ENCODE data around the gene SMARCA2.

Gene SMARCA2

GRCh38 chr9:2214707-2215106 is 199.6 kb downstream of the SMARCA2 start:
- Histone ChIP-seq H3K27me3 (ENCODE audit: control insufficient read depth in 1 of 2, insufficient read depth in 2 of 2, low read length in 2 of 2) (no peaks in the 10 kb centered on the region), H3K4me3 (ENCODE audit: low read depth in 1 of 2, low read length in 2 of 2) (no peak overlapping the region), H3K36me3 (ENCODE audit: control insufficient read depth in 1 of 2, insufficient read depth in 2 of 2, low read length in 2 of 2) (no peaks in the 10 kb centered on the region), H3K9me3 (ENCODE audit: control insufficient read depth in 1 of 2, low read length in 2 of 2) (no peaks in the 10 kb centered on the region), H3K27ac (ENCODE audit: low read depth, low read length) (no peak overlapping the region), H3K4me1 (ENCODE audit: control insufficient read depth in 1 of 2, insufficient read depth in 2 of 2, low read length in 2 of 2) (no peaks in the 10 kb centered on the region), H3K9ac (ENCODE audit: low read depth in 1 of 2, low read length in 2 of 2) (no peak overlapping the region)

DNA sequence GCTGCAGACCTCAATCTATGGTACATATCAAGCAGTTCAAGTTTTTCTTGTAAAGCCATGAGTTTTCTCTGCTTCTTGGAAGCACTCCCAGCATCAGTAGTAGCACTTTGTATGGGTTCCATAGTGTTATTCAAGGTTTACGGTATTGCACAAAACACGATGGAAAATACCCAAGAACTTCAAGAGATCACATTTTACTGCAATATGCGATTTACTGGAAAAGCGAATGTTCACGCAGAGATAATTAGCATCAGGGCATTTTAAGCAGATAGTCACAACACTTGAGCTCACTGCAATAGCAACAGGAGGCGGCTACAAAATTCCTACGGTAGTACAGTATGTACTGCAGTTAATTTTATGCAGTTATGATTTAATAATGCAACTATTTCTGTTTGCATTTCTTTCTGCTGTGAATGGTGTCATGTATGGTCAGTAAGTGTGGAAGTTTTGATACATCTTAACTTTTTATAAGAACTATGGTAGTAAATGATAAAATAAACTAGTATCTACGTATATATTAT is 200.8 kb downstream of the SMARCA2 start:
- Histone ChIP-seq H3K27me3 (ENCODE audit: control insufficient read depth in 1 of 2, insufficient read depth in 2 of 2, low read length in 2 of 2) (no peaks in the 10 kb centered on the region), H3K27ac (ENCODE audit: low read depth, low read length) (no peak overlapping the region), H3K4me1 (ENCODE audit: control insufficient read depth in 1 of 2, insufficient read depth in 2 of 2, low read length in 2 of 2) (no peaks in the 10 kb centered on the region), H3K9ac (ENCODE audit: low read depth in 1 of 2, low read length in 2 of 2) (no peak overlapping the region), H3K4me3 (ENCODE audit: low read depth in 1 of 2, low read length in 2 of 2) (no peak overlapping the region), H3K36me3 (ENCODE audit: control insufficient read depth in 1 of 2, insufficient read depth in 2 of 2, low read length in 2 of 2) (no peaks in the 10 kb centered on the region), H3K9me3 (ENCODE audit: control insufficient read depth in 1 of 2, low read length in 2 of 2) (no peaks in the 10 kb centered on the region)

- no peaks in the 10 kb centered on the region for H3K9me3 ChIP-seq (ENCODE audit: control insufficient read depth in 1 of 2, low read length in 2 of 2)
- H3K27ac ChIP-seq (ENCODE audit: low read depth, low read length) = no peak overlapping the region
- H3K27me3 ChIP-seq (ENCODE audit: control insufficient read depth in 1 of 2, insufficient read depth in 2 of 2, low read length in 2 of 2) = no peaks in the 10 kb centered on the region
- no peak overlapping the region for H3K9ac ChIP-seq (ENCODE audit: low read depth in 1 of 2, low read length in 2 of 2)
- H3K4me3 ChIP-seq (ENCODE audit: low read depth in 1 of 2, low read length in 2 of 2) = no peak overlapping the region
- no peaks in the 10 kb centered on the region for H3K4me1 ChIP-seq (ENCODE audit: control insufficient read depth in 1 of 2, insufficient read depth in 2 of 2, low read length in 2 of 2)
- H3K36me3 ChIP-seq (ENCODE audit: control insufficient read depth in 1 of 2, insufficient read depth in 2 of 2, low read length in 2 of 2) = no peaks in the 10 kb centered on the region
Measured at GRCh38 chr9:2216591-2216990, 201.4 kb downstream of the SMARCA2 start.

DNA sequence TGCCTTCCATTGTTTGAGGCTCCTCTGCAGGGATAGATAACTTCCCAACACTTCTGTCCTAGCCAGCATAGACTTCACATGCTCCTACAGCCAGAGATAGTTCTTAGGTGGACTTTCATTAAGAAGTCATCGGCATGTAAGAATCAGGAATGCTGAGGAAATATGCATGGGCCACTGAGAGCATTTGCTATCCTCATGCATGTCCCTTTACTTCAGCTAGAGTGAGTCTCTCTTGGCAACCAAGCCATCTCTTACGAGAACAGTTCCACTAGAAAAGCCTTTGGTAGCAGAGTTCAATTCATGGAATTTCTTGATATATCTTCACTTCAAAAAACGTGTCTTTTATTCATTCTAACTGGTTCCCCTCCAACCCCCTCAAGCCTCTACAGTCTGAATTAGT is 202.4 kb downstream of the SMARCA2 start:
- Histone ChIP-seq H3K4me1 (ENCODE audit: control insufficient read depth in 1 of 2, insufficient read depth in 2 of 2, low read length in 2 of 2) (no peaks in the 10 kb centered on the region), H3K9me3 (ENCODE audit: control insufficient read depth in 1 of 2, low read length in 2 of 2) (no peaks in the 10 kb centered on the region), H3K9ac (ENCODE audit: low read depth in 1 of 2, low read length in 2 of 2) (no peak overlapping the region), H3K27me3 (ENCODE audit: control insufficient read depth in 1 of 2, insufficient read depth in 2 of 2, low read length in 2 of 2) (no peaks in the 10 kb centered on the region), H3K4me3 (ENCODE audit: low read depth in 1 of 2, low read length in 2 of 2) (no peak overlapping the region), H3K36me3 (ENCODE audit: control insufficient read depth in 1 of 2, insufficient read depth in 2 of 2, low read length in 2 of 2) (no peaks in the 10 kb centered on the region), H3K27ac (ENCODE audit: low read depth, low read length) (no peak overlapping the region)

GRCh38 chr9:2220036-2220435 is 204.9 kb downstream of the SMARCA2 start:
- Histone ChIP-seq H3K9me3 (ENCODE audit: control insufficient read depth in 1 of 2, low read length in 2 of 2) (peaks cover 0 to 2% of the 10 kb centered on the region in 2 donors), H3K9ac (ENCODE audit: low read depth in 1 of 2, low read length in 2 of 2) (no peak overlapping the region), H3K27ac (ENCODE audit: low read depth, low read length) (no peak overlapping the region), H3K27me3 (ENCODE audit: control insufficient read depth in 1 of 2, insufficient read depth in 2 of 2, low read length in 2 of 2) (no peaks in the 10 kb centered on the region), H3K4me3 (ENCODE audit: low read depth in 1 of 2, low read length in 2 of 2) (no peak overlapping the region), H3K36me3 (ENCODE audit: control insufficient read depth in 1 of 2, insufficient read depth in 2 of 2, low read length in 2 of 2) (no peaks in the 10 kb centered on the region), H3K4me1 (ENCODE audit: control insufficient read depth in 1 of 2, insufficient read depth in 2 of 2, low read length in 2 of 2) (no peaks in the 10 kb centered on the region)

DNA sequence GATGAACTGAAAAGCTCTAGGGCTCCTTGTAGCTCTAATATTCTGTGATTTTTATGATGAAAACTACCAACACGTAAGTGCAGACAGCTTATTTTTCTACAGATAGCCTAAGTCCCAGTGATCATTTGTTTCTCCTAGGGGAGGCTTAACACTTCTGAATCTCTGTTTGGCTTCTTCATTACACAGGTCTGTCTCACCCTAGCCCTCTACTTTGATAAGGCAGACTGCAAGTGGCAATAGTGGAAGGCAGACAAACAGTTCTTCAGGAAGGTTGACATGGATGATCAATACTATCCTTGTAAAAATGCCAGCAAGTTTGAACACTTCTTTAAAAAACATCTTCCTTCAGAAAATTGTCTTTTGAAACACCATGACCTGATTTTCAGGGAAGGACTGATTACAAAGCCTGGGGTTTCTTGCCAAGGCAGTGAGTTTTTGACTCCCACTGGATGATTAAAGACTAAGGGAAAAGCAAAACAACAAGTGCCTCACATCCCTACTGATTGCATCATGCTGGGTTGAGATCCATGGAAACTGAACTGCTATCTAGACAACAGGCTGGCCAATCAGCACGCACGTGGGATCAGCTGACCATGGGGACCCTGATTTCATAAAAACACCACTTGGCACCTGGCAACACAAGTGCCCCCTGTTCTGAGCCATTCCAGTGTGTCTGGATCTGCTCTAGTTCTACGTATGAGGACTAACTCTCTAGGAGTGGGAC is 212.2 kb downstream of the SMARCA2 start:
- H3K4me3 ChIP-seq (ENCODE audit: low read depth in 1 of 2, low read length in 2 of 2) = no peak overlapping the region
- H3K27me3 ChIP-seq (ENCODE audit: control insufficient read depth in 1 of 2, insufficient read depth in 2 of 2, low read length in 2 of 2) = no peaks in the 10 kb centered on the region
- H3K36me3 ChIP-seq (ENCODE audit: control insufficient read depth in 1 of 2, insufficient read depth in 2 of 2, low read length in 2 of 2) = no peaks in the 10 kb centered on the region
- H3K27ac ChIP-seq (ENCODE audit: low read depth, low read length) = no peak overlapping the region
- H3K9me3 ChIP-seq (ENCODE audit: control insufficient read depth in 1 of 2, low read length in 2 of 2) = peaks cover 0 to 2% of the 10 kb centered on the region in 2 donors
- H3K4me1 ChIP-seq (ENCODE audit: control insufficient read depth in 1 of 2, insufficient read depth in 2 of 2, low read length in 2 of 2) = peaks cover 0 to 5% of the 10 kb centered on the region in 2 donors
- H3K9ac ChIP-seq (ENCODE audit: low read depth in 1 of 2, low read length in 2 of 2) = no peak overlapping the region

DNA sequence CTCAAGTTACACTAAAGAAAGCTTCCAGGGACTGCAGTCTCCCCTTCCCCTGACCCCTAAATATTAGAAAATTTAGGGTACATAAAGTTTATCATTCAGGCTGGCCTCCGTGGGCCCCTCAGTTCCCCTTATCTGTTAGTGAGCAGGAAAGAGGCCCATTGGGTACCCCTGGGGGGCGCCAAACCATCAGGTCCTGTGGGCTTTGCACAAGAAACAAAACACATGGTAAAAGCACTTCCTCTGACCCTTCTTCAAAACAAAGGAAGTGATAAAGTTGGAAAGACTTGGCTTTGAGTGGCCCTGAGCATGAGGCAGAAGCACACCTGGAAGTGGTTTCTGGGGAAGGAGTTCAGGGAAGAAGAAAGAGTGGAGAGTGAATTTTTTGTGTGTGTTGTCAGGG is 213.0 kb downstream of the SMARCA2 start:
- no peak overlapping the region for H3K4me3 ChIP-seq (ENCODE audit: low read depth in 1 of 2, low read length in 2 of 2)
- H3K9me3 ChIP-seq (ENCODE audit: control insufficient read depth in 1 of 2, low read length in 2 of 2) = peaks cover 0 to under 1% of the 10 kb centered on the region in 2 donors
- no peak overlapping the region for H3K9ac ChIP-seq (ENCODE audit: low read depth in 1 of 2, low read length in 2 of 2)
- H3K27ac ChIP-seq (ENCODE audit: low read depth, low read length) = no peak overlapping the region
- no peaks in the 10 kb centered on the region for H3K36me3 ChIP-seq (ENCODE audit: control insufficient read depth in 1 of 2, insufficient read depth in 2 of 2, low read length in 2 of 2)
- peaks cover 0 to 5% of the 10 kb centered on the region in 2 donors for H3K4me1 ChIP-seq (ENCODE audit: control insufficient read depth in 1 of 2, insufficient read depth in 2 of 2, low read length in 2 of 2)
- H3K27me3 ChIP-seq (ENCODE audit: control insufficient read depth in 1 of 2, insufficient read depth in 2 of 2, low read length in 2 of 2) = no peaks in the 10 kb centered on the region

DNA sequence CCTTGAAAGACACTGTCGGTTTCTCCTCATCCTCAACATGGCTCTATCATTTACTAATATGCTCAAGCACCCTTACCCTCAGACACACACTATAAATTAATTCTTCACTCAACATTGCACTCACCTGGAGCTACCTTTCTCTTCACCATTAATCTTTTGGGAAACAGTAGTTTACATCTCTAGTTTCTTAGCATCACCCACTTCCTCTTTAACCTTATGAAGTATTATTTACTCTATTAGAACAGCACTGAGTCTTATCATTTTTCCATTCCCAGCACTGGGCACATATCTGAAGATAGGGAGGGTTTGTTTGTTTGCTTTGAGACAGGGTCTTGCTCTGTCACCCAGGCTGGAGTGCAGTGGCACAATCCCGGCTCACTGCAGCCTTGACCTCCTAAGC is 213.5 kb downstream of the SMARCA2 start:
- H3K4me1 ChIP-seq (ENCODE audit: control insufficient read depth in 1 of 2, insufficient read depth in 2 of 2, low read length in 2 of 2) = peaks cover 0 to 5% of the 10 kb centered on the region in 2 donors
- H3K9ac ChIP-seq (ENCODE audit: low read depth in 1 of 2, low read length in 2 of 2) = no peak overlapping the region
- H3K27ac ChIP-seq (ENCODE audit: low read depth, low read length) = no peak overlapping the region
- H3K9me3 ChIP-seq (ENCODE audit: control insufficient read depth in 1 of 2, low read length in 2 of 2) = no peaks in the 10 kb centered on the region
- no peak overlapping the region for H3K4me3 ChIP-seq (ENCODE audit: low read depth in 1 of 2, low read length in 2 of 2)
- no peaks in the 10 kb centered on the region for H3K27me3 ChIP-seq (ENCODE audit: control insufficient read depth in 1 of 2, insufficient read depth in 2 of 2, low read length in 2 of 2)
- no peaks in the 10 kb centered on the region for H3K36me3 ChIP-seq (ENCODE audit: control insufficient read depth in 1 of 2, insufficient read depth in 2 of 2, low read length in 2 of 2)

- no peaks in the 10 kb centered on the region for H3K36me3 ChIP-seq (ENCODE audit: control insufficient read depth in 1 of 2, insufficient read depth in 2 of 2, low read length in 2 of 2)
- H3K4me1 ChIP-seq (ENCODE audit: control insufficient read depth in 1 of 2, insufficient read depth in 2 of 2, low read length in 2 of 2) = peaks cover 0 to 5% of the 10 kb centered on the region in 2 donors
- no peak overlapping the region for H3K4me3 ChIP-seq (ENCODE audit: low read depth in 1 of 2, low read length in 2 of 2)
- no peak overlapping the region for H3K27ac ChIP-seq (ENCODE audit: low read depth, low read length)
- H3K9ac ChIP-seq (ENCODE audit: low read depth in 1 of 2, low read length in 2 of 2) = no peak overlapping the region
- no peaks in the 10 kb centered on the region for H3K27me3 ChIP-seq (ENCODE audit: control insufficient read depth in 1 of 2, insufficient read depth in 2 of 2, low read length in 2 of 2)
- H3K9me3 ChIP-seq (ENCODE audit: control insufficient read depth in 1 of 2, low read length in 2 of 2) = no peaks in the 10 kb centered on the region
Measured at GRCh38 chr9:2229109-2229721, 214.1 kb downstream of the SMARCA2 start.

DNA sequence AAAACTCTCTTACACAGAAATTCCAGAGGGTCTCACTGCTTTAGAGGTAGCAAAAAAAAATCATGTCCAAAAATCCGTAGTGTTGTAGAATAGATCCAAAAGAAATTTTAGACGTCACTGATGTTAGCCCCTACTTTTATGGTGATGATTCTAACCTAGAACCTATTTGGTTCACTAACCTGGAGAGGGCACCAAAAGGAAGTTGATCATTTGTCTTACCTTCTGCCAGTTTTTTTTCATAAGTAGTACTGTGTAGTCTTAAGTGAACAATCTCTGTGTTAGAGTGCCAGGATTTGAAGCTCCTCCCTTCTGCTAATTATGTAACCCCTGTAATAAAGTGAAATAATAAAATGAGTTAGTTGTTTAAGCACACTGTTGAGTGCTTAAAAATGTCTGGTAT is 215.2 kb downstream of the SMARCA2 start:
- no peaks in the 10 kb centered on the region for H3K27me3 ChIP-seq (ENCODE audit: control insufficient read depth in 1 of 2, insufficient read depth in 2 of 2, low read length in 2 of 2)
- H3K4me3 ChIP-seq (ENCODE audit: low read depth in 1 of 2, low read length in 2 of 2) = no peak overlapping the region
- H3K9ac ChIP-seq (ENCODE audit: low read depth in 1 of 2, low read length in 2 of 2) = no peak overlapping the region
- H3K27ac ChIP-seq (ENCODE audit: low read depth, low read length) = no peak overlapping the region
- no peaks in the 10 kb centered on the region for H3K36me3 ChIP-seq (ENCODE audit: control insufficient read depth in 1 of 2, insufficient read depth in 2 of 2, low read length in 2 of 2)
- H3K9me3 ChIP-seq (ENCODE audit: control insufficient read depth in 1 of 2, low read length in 2 of 2) = no peaks in the 10 kb centered on the region
- peaks cover 0 to 5% of the 10 kb centered on the region in 2 donors for H3K4me1 ChIP-seq (ENCODE audit: control insufficient read depth in 1 of 2, insufficient read depth in 2 of 2, low read length in 2 of 2)

Measured in duodenal mucosa (tissue), 2 donors.